ENCODE results near the gene TNFRSF11A. TPM values are rescaled to one million over a fixed set of nuclear protein-coding genes. Genes with fewer than 3 reads are reported as not detected.

Gene TNFRSF11A
- polyA plus RNA-seq, 4 donors: 15.0 to 25.4 (median 20.0) TPM

GRCh38 chr18:62396967-62397366, 71.9 kb downstream of the TNFRSF11A start:
- H3K9me3 ChIP-seq (ENCODE audit: control insufficient read depth in 2 of 2, insufficient read depth in 1 of 2, low read depth in 1 of 2, low read length in 1 of 2): no peaks in the 10 kb centered on the region
- DNase-seq (no peak), FAIRE-seq (no peak)
- 37 to 73% (median 66%) methylated on average over 3 of the region's 3 CpGs for WGBS, 3 donors
- H3K4me3 ChIP-seq (ENCODE audit: low read depth in 1 of 3, low read length in 3 of 3): peak overlapping the region in 1 of 3 donors; percentile 44
- peaks cover 0 to 3% (median 0%) of the 10 kb centered on the region in 3 donors for H3K27me3 ChIP-seq (ENCODE audit: control insufficient read depth in 3 of 3, insufficient read depth in 3 of 3, low read length in 3 of 3)
- no peak overlapping the region for H3K27ac ChIP-seq (ENCODE audit: low read depth in 1 of 3, low read length in 2 of 3)
- no peaks in the 10 kb centered on the region for H3K36me3 ChIP-seq (ENCODE audit: control insufficient read depth in 3 of 3, insufficient read depth in 2 of 3, low read depth in 1 of 3, low read length in 3 of 3)
- H3K4me1 ChIP-seq (ENCODE audit: control insufficient read depth in 3 of 3, insufficient read depth in 2 of 3, low read depth in 1 of 3, low read length in 2 of 3): peaks cover 0 to 2% (median 0%) of the 10 kb centered on the region in 3 donors

DNA sequence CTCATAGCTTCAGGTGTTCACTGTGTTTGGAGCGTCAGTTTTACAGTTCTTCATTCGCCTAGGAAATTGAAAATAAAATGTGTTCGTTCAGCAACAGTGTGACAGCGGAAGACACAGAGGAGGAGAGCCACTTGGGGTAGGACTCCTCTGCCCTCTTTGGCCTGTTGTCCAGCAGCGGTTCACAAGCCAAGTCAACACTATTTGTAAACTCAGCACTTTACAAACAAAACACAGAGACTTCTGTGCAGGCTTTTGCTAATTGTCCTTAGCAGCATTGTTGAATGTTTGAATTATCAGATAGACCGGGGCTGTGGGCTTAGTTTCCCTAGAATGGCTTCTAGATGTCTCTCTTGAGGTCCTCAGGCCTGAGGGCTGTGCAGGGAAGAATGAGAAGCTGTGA, 73.2 kb downstream of the TNFRSF11A start:
- no peak for FAIRE-seq
- DNase-seq: no peak
- H3K27me3 ChIP-seq (ENCODE audit: control insufficient read depth in 3 of 3, insufficient read depth in 3 of 3, low read length in 3 of 3): peaks cover 0 to 2% (median 0%) of the 10 kb centered on the region in 3 donors
- H3K9me3 ChIP-seq (ENCODE audit: control insufficient read depth in 2 of 2, insufficient read depth in 1 of 2, low read depth in 1 of 2, low read length in 1 of 2): peaks cover 0 to 5% of the 10 kb centered on the region in 2 donors
- H3K36me3 ChIP-seq (ENCODE audit: control insufficient read depth in 3 of 3, insufficient read depth in 2 of 3, low read depth in 1 of 3, low read length in 3 of 3): no peaks in the 10 kb centered on the region
- no peak overlapping the region for H3K27ac ChIP-seq (ENCODE audit: low read depth in 1 of 3, low read length in 2 of 3)
- H3K4me1 ChIP-seq (ENCODE audit: control insufficient read depth in 3 of 3, insufficient read depth in 2 of 3, low read depth in 1 of 3, low read length in 2 of 3): peaks cover 0 to 5% (median 2%) of the 10 kb centered on the region in 3 donors
- H3K4me3 ChIP-seq (ENCODE audit: low read depth in 1 of 3, low read length in 3 of 3): no peak overlapping the region
- WGBS, 3 donors: 87 to 95% (median 95%) methylated on average over 6 of the region's 6 CpGs

- H3K4me1 ChIP-seq (ENCODE audit: control insufficient read depth in 3 of 3, insufficient read depth in 2 of 3, low read depth in 1 of 3, low read length in 2 of 3): peaks cover 0 to 5% (median 2%) of the 10 kb centered on the region in 3 donors
- no peaks in the 10 kb centered on the region for H3K36me3 ChIP-seq (ENCODE audit: control insufficient read depth in 3 of 3, insufficient read depth in 2 of 3, low read depth in 1 of 3, low read length in 3 of 3)
- no peak for FAIRE-seq
- peaks cover 0 to 5% of the 10 kb centered on the region in 2 donors for H3K9me3 ChIP-seq (ENCODE audit: control insufficient read depth in 2 of 2, insufficient read depth in 1 of 2, low read depth in 1 of 2, low read length in 1 of 2)
- DNase-seq: peak in 1 of 2 donors; percentile 13
- H3K4me3 ChIP-seq (ENCODE audit: low read depth in 1 of 3, low read length in 3 of 3): no peak overlapping the region
- WGBS, 3 donors: 62 to 81% (median 78%) methylated on average over 3 of the region's 3 CpGs
- H3K27me3 ChIP-seq (ENCODE audit: control insufficient read depth in 3 of 3, insufficient read depth in 3 of 3, low read length in 3 of 3): peaks cover 0 to 2% (median 0%) of the 10 kb centered on the region in 3 donors
- H3K27ac ChIP-seq (ENCODE audit: low read depth in 1 of 3, low read length in 2 of 3): no peak overlapping the region
Observed at GRCh38 chr18:62399276-62399675, 74.2 kb downstream of the TNFRSF11A start.

DNA sequence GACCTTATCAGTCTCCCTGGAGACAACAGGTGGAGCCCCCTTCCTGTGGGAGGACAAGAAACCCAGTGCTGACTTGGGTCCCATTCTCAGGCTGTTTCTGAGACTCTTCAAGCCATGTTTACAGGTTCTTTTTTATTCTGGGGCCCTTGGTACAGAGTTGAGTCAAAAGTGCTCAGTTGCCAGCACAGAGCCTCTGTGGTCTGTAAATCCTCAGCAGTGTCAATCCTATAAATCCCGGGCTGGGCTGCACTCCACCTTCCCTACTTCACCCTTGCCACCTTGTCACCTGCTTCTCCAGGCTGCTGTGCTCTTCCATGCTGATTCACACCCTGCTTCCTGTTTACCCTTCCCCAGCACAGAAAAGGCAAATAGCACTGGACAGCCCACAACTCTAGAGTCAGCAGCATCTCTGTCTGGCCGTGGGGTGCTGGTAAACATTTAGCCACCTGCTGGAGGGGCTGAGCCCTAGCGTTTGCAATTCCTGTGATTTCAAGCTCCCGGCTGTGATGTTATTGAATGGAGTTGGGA, 74.7 kb downstream of the TNFRSF11A start:
- DNase-seq: peak; percentile 37 to 42
- Histone ChIP-seq H3K27me3 (ENCODE audit: control insufficient read depth in 3 of 3, insufficient read depth in 3 of 3, low read length in 3 of 3) (peaks cover 0 to 2% (median 0%) of the 10 kb centered on the region in 3 donors), H3K27ac (ENCODE audit: low read depth in 1 of 3, low read length in 2 of 3) (peak overlapping the region in 1 of 3 donors; percentile 19), H3K4me1 (ENCODE audit: control insufficient read depth in 3 of 3, insufficient read depth in 2 of 3, low read depth in 1 of 3, low read length in 2 of 3) (peaks cover 0 to 5% (median 2%) of the 10 kb centered on the region in 3 donors), H3K9me3 (ENCODE audit: control insufficient read depth in 2 of 2, insufficient read depth in 1 of 2, low read depth in 1 of 2, low read length in 1 of 2) (peaks cover 0 to 5% of the 10 kb centered on the region in 2 donors), H3K36me3 (ENCODE audit: control insufficient read depth in 3 of 3, insufficient read depth in 2 of 3, low read depth in 1 of 3, low read length in 3 of 3) (no peaks in the 10 kb centered on the region), H3K4me3 (ENCODE audit: low read depth in 1 of 3, low read length in 3 of 3) (no peak overlapping the region)
- no peak for FAIRE-seq
- WGBS, 3 donors: 10 to 26% (median 26%) methylated on average over 4 of the region's 4 CpGs

GRCh38 chr18:62400916-62401315, 75.8 kb downstream of the TNFRSF11A start:
- DNase-seq (no peak), FAIRE-seq (no peak)
- Histone ChIP-seq H3K4me3 (ENCODE audit: low read depth in 1 of 3, low read length in 3 of 3) (no peak overlapping the region), H3K4me1 (ENCODE audit: control insufficient read depth in 3 of 3, insufficient read depth in 2 of 3, low read depth in 1 of 3, low read length in 2 of 3) (peaks cover 0 to 5% (median 2%) of the 10 kb centered on the region in 3 donors), H3K36me3 (ENCODE audit: control insufficient read depth in 3 of 3, insufficient read depth in 2 of 3, low read depth in 1 of 3, low read length in 3 of 3) (no peaks in the 10 kb centered on the region), H3K27me3 (ENCODE audit: control insufficient read depth in 3 of 3, insufficient read depth in 3 of 3, low read length in 3 of 3) (peaks cover 0 to 2% (median 0%) of the 10 kb centered on the region in 3 donors), H3K27ac (ENCODE audit: low read depth in 1 of 3, low read length in 2 of 3) (no peak overlapping the region), H3K9me3 (ENCODE audit: control insufficient read depth in 2 of 2, insufficient read depth in 1 of 2, low read depth in 1 of 2, low read length in 1 of 2) (peaks cover 0 to 5% of the 10 kb centered on the region in 2 donors)
- WGBS, 3 donors: 71 to 84% (median 79%) methylated on average over 3 of the region's 3 CpGs

DNA sequence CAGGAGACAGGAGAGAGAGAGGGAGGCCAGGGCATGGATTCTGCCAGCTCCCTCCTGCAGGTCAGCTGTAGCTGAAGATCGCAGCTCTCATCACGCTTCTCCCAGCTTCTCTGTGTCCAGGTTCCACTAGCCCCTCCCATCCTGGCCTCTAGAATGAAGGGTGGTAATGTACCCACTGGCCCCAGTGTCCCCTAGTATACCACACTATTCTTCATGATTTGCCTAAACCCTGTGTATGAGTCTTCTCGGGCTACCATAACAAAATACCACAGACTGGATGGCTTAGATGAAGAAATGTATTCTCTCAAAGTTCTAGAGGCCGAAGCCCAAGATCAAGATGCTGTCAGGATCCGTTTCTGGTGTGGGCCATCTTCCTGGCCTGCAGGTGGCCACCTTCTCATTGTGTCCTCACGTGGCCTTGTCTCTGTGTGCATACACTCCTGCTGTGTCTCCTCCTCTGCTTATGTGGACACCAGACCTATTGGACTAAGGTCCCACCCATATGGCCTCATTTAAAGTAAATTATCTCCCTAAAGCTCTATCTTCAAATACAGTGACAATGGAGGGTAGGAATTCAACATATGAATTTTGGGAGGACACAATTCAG, 77.3 kb downstream of the TNFRSF11A start:
- WGBS, 3 donors: 91 to 92% (median 91%) methylated on average over 6 of the region's 6 CpGs
- H3K4me1 ChIP-seq (ENCODE audit: control insufficient read depth in 3 of 3, insufficient read depth in 2 of 3, low read depth in 1 of 3, low read length in 2 of 3): peaks cover 0 to 5% (median 2%) of the 10 kb centered on the region in 3 donors
- H3K27me3 ChIP-seq (ENCODE audit: control insufficient read depth in 3 of 3, insufficient read depth in 3 of 3, low read length in 3 of 3): peaks cover 0 to 2% (median 0%) of the 10 kb centered on the region in 3 donors
- H3K4me3 ChIP-seq (ENCODE audit: low read depth in 1 of 3, low read length in 3 of 3): no peak overlapping the region
- DNase-seq (no peak), FAIRE-seq (no peak)
- H3K36me3 ChIP-seq (ENCODE audit: control insufficient read depth in 3 of 3, insufficient read depth in 2 of 3, low read depth in 1 of 3, low read length in 3 of 3): no peaks in the 10 kb centered on the region
- no peak overlapping the region for H3K27ac ChIP-seq (ENCODE audit: low read depth in 1 of 3, low read length in 2 of 3)
- H3K9me3 ChIP-seq (ENCODE audit: control insufficient read depth in 2 of 2, insufficient read depth in 1 of 2, low read depth in 1 of 2, low read length in 1 of 2): peaks cover 0 to 5% of the 10 kb centered on the region in 2 donors

GRCh38 chr18:62403120-62403519, 78.0 kb downstream of the TNFRSF11A start:
- 87 to 94% (median 93%) methylated on average over 3 of the region's 3 CpGs for WGBS, 3 donors
- Histone ChIP-seq H3K9me3 (ENCODE audit: control insufficient read depth in 2 of 2, insufficient read depth in 1 of 2, low read depth in 1 of 2, low read length in 1 of 2) (peaks cover 0 to 5% of the 10 kb centered on the region in 2 donors), H3K4me1 (ENCODE audit: control insufficient read depth in 3 of 3, insufficient read depth in 2 of 3, low read depth in 1 of 3, low read length in 2 of 3) (peaks cover 0 to 5% (median 2%) of the 10 kb centered on the region in 3 donors), H3K27ac (ENCODE audit: low read depth in 1 of 3, low read length in 2 of 3) (no peak overlapping the region), H3K4me3 (ENCODE audit: low read depth in 1 of 3, low read length in 3 of 3) (no peak overlapping the region), H3K27me3 (ENCODE audit: control insufficient read depth in 3 of 3, insufficient read depth in 3 of 3, low read length in 3 of 3) (peaks cover 0 to 2% (median 0%) of the 10 kb centered on the region in 3 donors), H3K36me3 (ENCODE audit: control insufficient read depth in 3 of 3, insufficient read depth in 2 of 3, low read depth in 1 of 3, low read length in 3 of 3) (no peaks in the 10 kb centered on the region)
- DNase-seq (peak in 1 of 2 donors; percentile 79), FAIRE-seq (no peak)

- Histone ChIP-seq H3K36me3 (ENCODE audit: control insufficient read depth in 3 of 3, insufficient read depth in 2 of 3, low read depth in 1 of 3, low read length in 3 of 3) (no peaks in the 10 kb centered on the region), H3K9me3 (ENCODE audit: control insufficient read depth in 2 of 2, insufficient read depth in 1 of 2, low read depth in 1 of 2, low read length in 1 of 2) (peaks cover 0 to 5% of the 10 kb centered on the region in 2 donors), H3K4me3 (ENCODE audit: low read depth in 1 of 3, low read length in 3 of 3) (no peak overlapping the region), H3K4me1 (ENCODE audit: control insufficient read depth in 3 of 3, insufficient read depth in 2 of 3, low read depth in 1 of 3, low read length in 2 of 3) (peaks cover 0 to 5% (median 0%) of the 10 kb centered on the region in 3 donors), H3K27ac (ENCODE audit: low read depth in 1 of 3, low read length in 2 of 3) (no peak overlapping the region), H3K27me3 (ENCODE audit: control insufficient read depth in 3 of 3, insufficient read depth in 3 of 3, low read length in 3 of 3) (peaks cover 0 to 2% (median 0%) of the 10 kb centered on the region in 3 donors)
- DNase-seq (no peak), FAIRE-seq (no peak)
- WGBS, 3 donors: 77 to 93% (median 78%) methylated on average over 3 of the region's 3 CpGs
Observed at GRCh38 chr18:62404881-62405280, 79.8 kb downstream of the TNFRSF11A start.

Data from small intestine (tissue), 7 donors.